GM23248 (cell line): ENCODE measurements around the gene RAB11FIP5. TPM values are rescaled to one million over a fixed set of nuclear protein-coding genes. Genes with fewer than 3 reads are reported as not detected.

Source experiments
- DNase-seq: peaks from one replicate; pipeline ENCODE4 v3.0.0-alpha.2; 2015
- H2AFZ ChIP-seq: fragments of 200-600 bp; sonication (generic); 2 replicates; pipeline ENCODE4 v1.6.1; 2016; ENCODE audit warnings: antibody characterized with exemption
- H3F3A ChIP-seq: fragments of 200-600 bp; sonication (generic); 2 replicates; pipeline ENCODE4 v1.6.1; 2016; ENCODE audit warnings: mild to moderate bottlenecking, antibody characterized with exemption, mixed run types; ENCODE audit not compliant: insufficient read depth
- H3K27ac ChIP-seq: fragments of 200-600 bp; sonication (generic); 2 replicates; pipeline ENCODE4 v1.5.1; 2016; ENCODE audit warnings: mild to moderate bottlenecking
- H3K27me3 ChIP-seq: fragments of 200-600 bp; sonication (generic); replicated peaks from 2 replicates; pipeline ENCODE4 v1.6.1; 2016; ENCODE audit warnings: mild to moderate bottlenecking; ENCODE audit not compliant: insufficient read depth
- H3K36me3 ChIP-seq: fragments of 200-600 bp; sonication (generic); 2 replicates; pipeline ENCODE4 v1.6.1; 2016; ENCODE audit warnings: low read depth, mild to moderate bottlenecking
- H3K4me1 ChIP-seq: fragments of 200-600 bp; sonication (generic); 2 replicates; pipeline ENCODE4 v1.6.1; 2016; ENCODE audit warnings: mild to moderate bottlenecking; ENCODE audit not compliant: insufficient read depth
- H3K4me2 ChIP-seq: fragments of 200-600 bp; sonication (generic); one replicate; pipeline ENCODE4 v1.6.1; 2016; ENCODE audit warnings: mild to moderate bottlenecking; ENCODE audit not compliant: unreplicated experiment
- H3K4me3 ChIP-seq: fragments of 200-600 bp; sonication (generic); 2 replicates; pipeline ENCODE4 v1.5.1; 2016; ENCODE audit warnings: mild to moderate bottlenecking
- H3K79me2 ChIP-seq: fragments of 200-600 bp; sonication (generic); 2 replicates; pipeline ENCODE4 v1.6.1; 2016; ENCODE audit warnings: mild to moderate bottlenecking; ENCODE audit not compliant: insufficient read depth
- H3K9ac ChIP-seq: fragments of 200-600 bp; sonication (generic); 2 replicates; pipeline ENCODE4 v1.6.1; 2016; ENCODE audit warnings: mild to moderate bottlenecking
- H3K9me2 ChIP-seq: fragments of 200-600 bp; sonication (generic); 2 replicates; pipeline ENCODE4 v1.6.1; 2016; ENCODE audit warnings: mixed run types, mild to moderate bottlenecking, moderate library complexity; ENCODE audit not compliant: insufficient read depth
- H3K9me3 ChIP-seq: fragments of 200-600 bp; sonication (generic); one replicate; pipeline ENCODE4 v1.6.1; 2017; ENCODE audit warnings: low read depth
- H4K20me1 ChIP-seq: fragments of 200-600 bp; sonication (generic); 2 replicates; pipeline ENCODE4 v1.6.0; 2016; ENCODE audit not compliant: insufficient read depth
- EZH2 ChIP-seq: fragments of 200-600 bp; sonication (generic); IDR thresholded peaks from 2 replicates; pipeline ENCODE4 v1.6.1; 2018; ENCODE audit warnings: antibody characterized with exemption, mild to moderate bottlenecking; ENCODE audit not compliant: insufficient read depth, poor library complexity, severe bottlenecking
- EZH2phosphoT487 ChIP-seq: fragments of 200-600 bp; sonication (generic); IDR thresholded peaks from 2 replicates; pipeline ENCODE4 v1.6.1; 2018; ENCODE audit warnings: antibody characterized with exemption, moderate library complexity, mild to moderate bottlenecking, low read depth; ENCODE audit not compliant: insufficient read depth
- whole genome bisulfite sequencing, 2 experiments: methylation state at CpG; one replicate each; pipeline ENCODE4 v1.1.6; 2015 to 2017; ENCODE audit warnings: low lambda C conversion rate in 2 of 2, low coverage in 1 of 2; ENCODE audit errors: missing lambda C conversion rate in 2 of 2; 5-methylcytosine and 5-hydroxymethylcytosine counted together
- in situ Hi-C: fragments of 300-500 bp; cut with MboI; formaldehyde crosslinking; loops from 2 replicates; pipeline ENCODE4 v1.15.0; 2020
- polyA plus RNA-seq: library from polyadenylated mRNA; unstranded; fragments of >200 nt; fragmentation: Nextera tagmentation; extraction: Ambion mirVana; gene quantifications from 2 replicates; pipeline ENCODE4 v1.2.1, GENCODE V29; 2016
- total RNA-seq: library from RNA; depleted of rRNA; stranded (reverse); fragments of >200 nt; shearing (Covaris generic); gene quantifications from 2 replicates; pipeline ENCODE4 v1.2.3, GENCODE V29; 2014

The RAB11FIP5 gene
- total and polyA plus RNA-seq, 2 experiments from 2014 or later: 34.4 to 71.9 TPM

- no peaks in the 10 kb centered on the region for H3K36me3 ChIP-seq
- no peak overlapping the region for H3K4me3 ChIP-seq
- H3K27ac ChIP-seq: no peak overlapping the region
- no peak for TF ChIP-seq EZH2phosphoT487
- TF ChIP-seq EZH2: no peak
- H3K9ac ChIP-seq: no peak overlapping the region
- peaks cover 16% of the 10 kb centered on the region for H3K4me1 ChIP-seq
- H3K79me2 ChIP-seq: peaks cover 61% of the 10 kb centered on the region
- H3K9me2 ChIP-seq: no peaks in the 10 kb centered on the region
- H3K4me2 ChIP-seq: no peak overlapping the region
- H2AFZ ChIP-seq: no peak overlapping the region
- H4K20me1 ChIP-seq: no peaks in the 10 kb centered on the region
- H3F3A ChIP-seq: peaks cover 23% of the 10 kb centered on the region
- no peak for DNase-seq
- H3K27me3 ChIP-seq: no peaks in the 10 kb centered on the region
- peaks cover 4% of the 10 kb centered on the region for H3K9me3 ChIP-seq
- 91% methylated on average over 6 of the region's 6 CpGs for WGBS, 2 experiments
- in situ Hi-C loops: no loop called here
These were observed 53.6 kb downstream of the RAB11FIP5 start for GRCh38 chr2:73059106-73059505.

GRCh38 chr2:73054980-73055379 is 57.8 kb downstream of the RAB11FIP5 start:
- Histone ChIP-seq H3K79me2 (peaks cover 30% of the 10 kb centered on the region), H4K20me1 (no peaks in the 10 kb centered on the region), H3K4me1 (peaks cover 12% of the 10 kb centered on the region), H3K27me3 (no peaks in the 10 kb centered on the region), H3K4me2 (no peak overlapping the region), H3F3A (peaks cover 15% of the 10 kb centered on the region; the same call in 1 of the 2 replicates), H3K9me2 (no peaks in the 10 kb centered on the region), H3K36me3 (no peaks in the 10 kb centered on the region), H2AFZ (no peak overlapping the region), H3K9me3 (peaks cover 4% of the 10 kb centered on the region), H3K4me3 (no peak overlapping the region), H3K9ac (no peak overlapping the region), H3K27ac (no peak overlapping the region)
- DNase-seq: no peak
- in situ Hi-C loops: no loop called here
- WGBS, 2 experiments: 80 to 83% methylated on average over 5 of the region's 5 CpGs
- no peak for TF ChIP-seq EZH2
- TF ChIP-seq EZH2phosphoT487: no peak

GRCh38 chr2:73053316-73054114 is 59.2 kb downstream of the RAB11FIP5 start:
- 50 to 53% methylated on average over 6 of the region's 6 CpGs for WGBS, 2 experiments

GRCh38 chr2:73050121-73050545 is 62.6 kb downstream of the RAB11FIP5 start:
- Histone ChIP-seq H3K9me3 (no peaks in the 10 kb centered on the region), H3K79me2 (no peaks in the 10 kb centered on the region), H3K4me3 (no peak overlapping the region), H2AFZ (no peak overlapping the region), H3K4me1 (peaks cover 12% of the 10 kb centered on the region), H3K27ac (no peak overlapping the region), H3K9ac (no peak overlapping the region), H4K20me1 (no peaks in the 10 kb centered on the region), H3F3A (peaks cover 15% of the 10 kb centered on the region; the same call in 1 of the 2 replicates), H3K9me2 (no peaks in the 10 kb centered on the region), H3K36me3 (no peaks in the 10 kb centered on the region), H3K27me3 (no peaks in the 10 kb centered on the region), H3K4me2 (no peak overlapping the region)
- in situ Hi-C loops: no loop called here
- 95 to 98% methylated on average over 6 of the region's 6 CpGs for WGBS, 2 experiments
- no peak for DNase-seq
- TF ChIP-seq EZH2phosphoT487 (no peak), EZH2 (no peak)

More at GRCh38 chr2:73053316-73054114, 59.2 kb downstream of the RAB11FIP5 start:
- Histone ChIP-seq H2AFZ (no peak overlapping the region), H3K79me2 (peaks cover 15% of the 10 kb centered on the region), H3K27me3 (no peaks in the 10 kb centered on the region), H3K4me2 (no peak overlapping the region), H3K27ac (peak overlapping the region; percentile 35), H3K9me3 (peaks cover 4% of the 10 kb centered on the region), H4K20me1 (no peaks in the 10 kb centered on the region), H3K9me2 (no peaks in the 10 kb centered on the region), H3K36me3 (no peaks in the 10 kb centered on the region), H3K4me1 (peaks cover 12% of the 10 kb centered on the region), H3F3A (peaks cover 15% of the 10 kb centered on the region; the same call in 1 of the 2 replicates), H3K9ac (peak overlapping the region; percentile 30; the same call in 1 of the 2 replicates), H3K4me3 (no peak overlapping the region)
- peak; percentile 82 for DNase-seq
- TF ChIP-seq EZH2 (no peak), EZH2phosphoT487 (no peak)
- in situ Hi-C loops: no loop called here
